ENCODE measurements around the gene DPYD.

The DPYD gene

GRCh38 chr1:97875996-97876395, 44.8 kb downstream of the DPYD start:
- TF ChIP-seq CTCF (IDR thresholded peaks at IDR 0.05; ENCODE audit: low read depth, low read length) = no peak
- no peaks in the 10 kb centered on the region for H3K27me3 ChIP-seq (ENCODE audit: insufficient read depth, low read depth, severe bottlenecking)
- no peaks in the 10 kb centered on the region for H3K9me3 ChIP-seq (ENCODE audit: severe bottlenecking)
- no peak overlapping the region for H3K27ac ChIP-seq
- H3K36me3 ChIP-seq = no peaks in the 10 kb centered on the region
- H3K4me3 ChIP-seq (ENCODE audit: low read depth, low read length) = no peak overlapping the region
- no peak for DNase-seq

- Histone ChIP-seq H3K27me3 (ENCODE audit: insufficient read depth, low read depth, severe bottlenecking) (no peaks in the 10 kb centered on the region), H3K27ac (no peak overlapping the region), H3K4me3 (ENCODE audit: low read depth, low read length) (no peak overlapping the region), H3K9me3 (ENCODE audit: severe bottlenecking) (peaks cover 4% of the 10 kb centered on the region), H3K36me3 (no peaks in the 10 kb centered on the region)
- TF ChIP-seq CTCF (IDR thresholded peaks at IDR 0.05; ENCODE audit: low read depth, low read length) = no peak
- DNase-seq = no peak
Measured at GRCh38 chr1:97870589-97870988, 50.2 kb downstream of the DPYD start.

GRCh38 chr1:97869441-97869840, 51.4 kb downstream of the DPYD start:
- H3K9me3 ChIP-seq (ENCODE audit: severe bottlenecking) = peaks cover 4% of the 10 kb centered on the region
- DNase-seq = no peak
- no peak overlapping the region for H3K27ac ChIP-seq
- H3K4me3 ChIP-seq (ENCODE audit: low read depth, low read length) = no peak overlapping the region
- H3K27me3 ChIP-seq (ENCODE audit: insufficient read depth, low read depth, severe bottlenecking) = no peaks in the 10 kb centered on the region
- H3K36me3 ChIP-seq = no peaks in the 10 kb centered on the region
- TF ChIP-seq CTCF (IDR thresholded peaks at IDR 0.05; ENCODE audit: low read depth, low read length) = no peak

DNA sequence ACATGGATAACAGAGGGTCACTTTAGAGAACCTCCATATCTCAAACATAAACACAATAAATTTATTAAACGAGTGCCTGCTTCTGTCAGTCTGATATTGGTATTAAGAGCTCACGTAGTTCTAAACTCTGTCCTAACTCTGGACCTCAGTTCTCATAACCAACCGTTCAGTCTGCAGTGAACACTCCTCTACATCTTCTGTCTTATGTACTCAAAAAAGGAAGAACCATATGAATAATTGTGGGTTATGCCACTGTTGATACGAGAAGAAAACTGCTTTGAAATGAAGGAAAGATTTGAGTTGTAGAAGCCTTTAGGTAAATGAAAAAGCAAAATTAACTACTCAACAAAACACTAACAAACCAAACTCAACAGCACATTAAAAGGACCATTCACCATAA, 53.7 kb downstream of the DPYD start:
- Histone ChIP-seq H3K4me3 (ENCODE audit: low read depth, low read length) (no peak overlapping the region), H3K9me3 (ENCODE audit: severe bottlenecking) (peaks cover 4% of the 10 kb centered on the region), H3K36me3 (no peaks in the 10 kb centered on the region), H3K27me3 (ENCODE audit: insufficient read depth, low read depth, severe bottlenecking) (no peaks in the 10 kb centered on the region), H3K27ac (no peak overlapping the region)
- no peak for TF ChIP-seq CTCF (IDR thresholded peaks at IDR 0.05; ENCODE audit: low read depth, low read length)
- no peak for DNase-seq

GRCh38 chr1:97864615-97865014, 56.2 kb downstream of the DPYD start:
- TF ChIP-seq CTCF (IDR thresholded peaks at IDR 0.05; ENCODE audit: low read depth, low read length) = no peak
- no peaks in the 10 kb centered on the region for H3K36me3 ChIP-seq
- DNase-seq = no peak
- H3K9me3 ChIP-seq (ENCODE audit: severe bottlenecking) = peaks cover 4% of the 10 kb centered on the region
- H3K4me3 ChIP-seq (ENCODE audit: low read depth, low read length) = no peak overlapping the region
- H3K27ac ChIP-seq = no peak overlapping the region
- no peaks in the 10 kb centered on the region for H3K27me3 ChIP-seq (ENCODE audit: insufficient read depth, low read depth, severe bottlenecking)

GRCh38 chr1:97853221-97853620, 67.6 kb downstream of the DPYD start:
- TF ChIP-seq CTCF (IDR thresholded peaks at IDR 0.05; ENCODE audit: low read depth, low read length) = no peak
- DNase-seq = no peak
- no peaks in the 10 kb centered on the region for H3K36me3 ChIP-seq

More at GRCh38 chr1:97853221-97853620, 67.6 kb downstream of the DPYD start:
- no peaks in the 10 kb centered on the region for H3K9me3 ChIP-seq (ENCODE audit: severe bottlenecking)
- no peaks in the 10 kb centered on the region for H3K27me3 ChIP-seq (ENCODE audit: insufficient read depth, low read depth, severe bottlenecking)
- no peak overlapping the region for H3K4me3 ChIP-seq (ENCODE audit: low read depth, low read length)
- no peak overlapping the region for H3K27ac ChIP-seq
